AG20443 (cell line): Measurements from ENCODE around the gene ACVR1C.

Source experiments
- DNase-seq: peaks from one replicate; pipeline ENCODE4 v3.0.0; 2012; ENCODE audit warnings: low spot score, mixed read lengths

Gene ACVR1C

DNA sequence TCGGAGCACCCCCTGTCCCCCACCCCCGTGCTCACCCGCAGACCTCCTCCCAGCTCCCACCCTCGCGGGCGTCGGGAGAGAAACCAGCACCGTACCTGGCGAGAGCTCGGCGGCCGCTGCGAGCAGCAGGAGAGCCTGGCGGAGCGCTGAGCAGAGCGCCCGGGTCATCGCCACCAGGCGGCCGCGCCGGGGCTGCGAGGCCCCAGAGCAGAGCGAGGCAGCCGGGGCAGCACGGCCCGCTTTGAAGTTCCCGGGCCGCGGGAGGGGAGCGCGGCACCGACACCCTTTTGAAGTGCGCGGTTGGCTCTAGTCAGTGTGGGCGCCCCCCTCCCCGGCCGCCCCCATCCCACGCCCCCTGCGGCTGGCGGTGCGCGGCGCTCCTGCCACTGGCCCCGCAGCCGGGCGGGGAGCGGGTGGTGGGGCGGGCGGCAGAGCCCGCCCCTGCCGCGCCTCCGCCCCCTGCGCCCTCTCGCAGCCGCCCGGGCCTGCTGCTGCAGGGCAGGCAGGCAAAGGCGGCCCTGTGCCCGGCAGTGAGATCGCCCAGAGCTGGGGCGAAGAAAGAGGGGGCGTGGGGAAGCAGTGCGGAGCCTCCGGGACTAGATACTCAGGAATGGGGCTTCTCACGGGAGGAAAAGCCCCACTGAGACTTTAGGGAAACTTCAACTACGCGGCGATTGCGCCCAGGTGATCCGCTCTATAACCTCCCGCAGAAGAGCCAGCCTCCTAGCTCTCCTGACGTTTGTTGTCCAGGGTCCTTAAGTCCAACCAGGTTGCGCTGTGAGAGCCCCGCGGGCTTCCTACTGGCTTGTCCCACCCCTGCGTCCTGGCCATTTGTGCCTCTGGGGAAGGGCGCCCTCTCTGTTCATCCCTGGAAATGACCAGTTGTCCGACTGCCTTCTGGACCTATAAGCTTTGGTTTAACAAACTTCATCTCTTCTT is at the start of gene ACVR1C:
Gene ACVR1C (minus strand): TSS at position 388 of the 939 bp plus-strand sequence. CDS start 220 bp downstream, at position 168.
- DNase-seq, result peak; percentile 91

DNA sequence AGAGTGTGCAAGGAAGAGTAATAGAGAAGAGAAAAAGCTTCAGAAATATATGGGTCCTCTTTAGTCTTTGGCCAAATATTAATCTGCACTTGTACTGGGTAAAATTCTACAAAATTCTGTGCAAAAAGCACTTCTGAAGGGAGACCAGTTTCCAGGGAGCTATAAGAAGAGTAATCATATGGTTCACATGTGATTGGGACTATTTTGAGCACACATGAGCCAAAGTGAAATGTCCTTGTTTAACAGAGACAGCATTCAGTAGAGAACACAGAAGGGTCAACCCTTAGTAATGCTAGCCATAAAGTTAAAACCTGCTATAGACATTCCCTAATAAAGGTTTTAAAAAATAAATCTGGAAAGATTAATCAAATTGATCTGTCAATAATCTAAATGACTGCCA is 49.3 kb upstream of the ACVR1C start:
- no peak for DNase-seq

DNA sequence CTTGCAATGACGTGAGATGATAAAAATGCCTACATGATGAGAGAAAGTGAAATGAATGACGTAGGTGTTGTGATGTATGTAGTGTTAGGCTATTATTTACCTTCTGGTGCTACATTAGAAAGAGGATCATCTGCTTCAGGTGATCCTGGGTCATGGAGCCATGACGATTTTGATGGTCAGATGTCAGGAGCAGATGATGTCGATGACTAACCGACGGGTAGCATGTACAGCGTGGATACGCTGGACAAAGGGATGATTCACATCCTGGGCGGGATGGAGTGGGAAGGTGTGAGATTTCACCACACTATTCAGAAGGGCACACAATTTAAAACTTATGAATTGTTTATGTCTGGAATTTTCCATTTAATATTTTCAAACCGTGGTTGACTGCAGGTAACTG is 43.5 kb upstream of the ACVR1C start:
- no peak for DNase-seq

DNA sequence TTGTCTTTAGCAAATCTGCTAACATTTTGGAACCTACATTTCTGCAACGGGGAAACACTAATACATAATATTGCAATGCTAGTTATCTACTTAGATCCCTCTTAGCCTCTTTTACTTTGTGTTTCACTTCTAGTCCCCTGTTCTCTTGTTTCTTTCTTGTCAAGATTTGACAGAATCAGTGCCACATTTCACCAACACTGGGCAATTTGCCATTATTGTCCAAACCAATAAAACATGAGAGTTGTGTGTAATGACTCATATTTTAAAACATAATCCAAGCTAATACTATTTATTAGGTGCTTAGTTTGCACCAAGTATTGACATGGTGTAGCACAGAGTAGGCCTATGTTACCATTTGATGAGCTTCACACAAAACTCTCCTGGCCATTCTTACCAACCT is 33.7 kb upstream of the ACVR1C start:
- no peak for DNase-seq

DNA sequence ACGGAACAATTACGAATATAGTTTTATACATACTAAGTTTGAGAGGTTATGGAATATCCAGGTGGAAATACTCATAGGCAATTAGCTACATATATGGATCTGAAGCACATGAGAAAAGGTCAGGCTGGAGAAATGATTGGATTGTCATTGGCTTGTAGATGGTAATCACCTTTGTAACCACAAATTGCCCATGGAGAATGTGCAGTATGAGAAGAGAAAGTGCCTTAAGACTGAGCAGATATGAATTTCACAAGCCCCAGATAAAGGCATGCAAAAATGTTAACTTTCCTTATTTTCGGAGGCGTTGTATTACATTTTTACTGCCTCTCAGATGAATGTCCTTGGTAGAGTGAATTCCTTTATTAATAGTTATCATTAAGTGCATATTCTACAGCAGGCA is 33.1 kb upstream of the ACVR1C start:
- no peak for DNase-seq

DNA sequence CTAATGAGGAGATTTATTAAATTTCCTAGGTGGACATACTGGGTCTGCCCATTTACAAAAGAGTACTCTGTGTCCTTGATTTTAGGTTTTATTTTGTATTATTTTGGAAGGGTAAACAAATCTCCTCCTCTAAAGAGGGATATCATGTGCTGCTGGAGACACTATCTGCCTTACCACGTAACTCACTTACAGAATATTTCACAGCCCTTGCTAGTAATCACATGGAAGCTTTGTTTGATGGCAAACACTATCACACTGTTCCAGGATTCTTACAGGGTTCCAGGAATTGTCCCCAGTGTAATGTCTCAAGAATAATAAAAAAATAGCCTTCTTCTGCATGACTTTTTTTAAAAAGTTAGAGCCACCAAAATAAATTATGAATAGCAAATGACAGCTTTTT is 29.2 kb upstream of the ACVR1C start:
- no peak for DNase-seq

DNA sequence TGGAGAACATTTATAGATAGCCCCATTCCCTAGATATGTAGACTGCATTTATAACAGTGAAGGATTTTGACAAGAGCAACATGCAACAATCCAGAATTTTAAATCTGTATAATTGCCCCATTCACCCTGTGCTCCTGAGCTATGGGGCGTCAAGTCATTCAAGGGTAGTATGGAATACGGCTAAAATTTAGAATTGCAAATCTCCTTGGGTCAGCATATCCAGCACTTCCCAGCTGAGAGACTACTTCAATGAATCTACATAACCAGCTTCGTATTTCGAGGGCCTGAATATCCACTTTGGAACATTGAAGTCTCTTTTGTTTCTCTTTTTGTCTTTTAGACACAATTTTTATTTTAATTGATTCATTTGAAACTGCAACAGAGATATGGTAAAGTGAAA is 28.4 kb upstream of the ACVR1C start:
- DNase-seq, result no peak

DNA sequence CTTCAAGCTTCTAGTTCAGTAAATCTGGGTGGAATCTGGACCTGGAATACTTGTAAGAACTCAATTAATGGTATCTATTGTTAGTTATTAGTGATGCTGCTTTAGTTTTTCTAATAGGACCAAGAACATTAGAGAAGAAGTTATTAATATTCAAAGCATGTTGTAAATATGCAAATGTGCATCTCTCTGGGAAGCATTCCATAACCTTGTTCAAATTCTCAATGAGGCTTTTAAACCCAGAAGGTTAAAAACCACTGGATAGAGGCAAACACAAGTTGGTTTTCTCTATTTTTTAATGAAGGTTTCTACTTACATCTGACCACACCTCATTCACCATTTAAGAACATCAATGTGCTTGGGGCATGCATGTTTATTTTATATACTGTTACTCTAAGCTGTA is 16.1 kb upstream of the ACVR1C start:
- DNase-seq, result no peak

DNA sequence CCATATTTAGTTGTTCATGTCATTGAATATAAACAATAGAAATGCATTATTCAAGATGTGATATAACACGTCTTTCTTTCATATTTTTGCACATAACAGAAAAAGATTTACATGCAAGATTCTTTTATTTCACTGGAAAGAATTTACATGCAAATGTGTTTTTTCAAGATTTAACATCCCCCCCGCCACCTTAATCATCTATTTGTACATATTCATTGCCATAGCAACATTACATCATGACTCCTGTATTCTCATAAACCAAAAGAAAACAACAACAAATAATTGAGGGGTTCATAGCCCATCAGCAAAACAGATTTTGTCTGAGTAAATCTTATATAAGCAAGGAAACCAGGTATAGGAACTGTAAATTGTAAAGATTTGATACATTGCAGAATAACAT is 3.2 kb upstream of the ACVR1C start:
- DNase-seq, result no peak

DNA sequence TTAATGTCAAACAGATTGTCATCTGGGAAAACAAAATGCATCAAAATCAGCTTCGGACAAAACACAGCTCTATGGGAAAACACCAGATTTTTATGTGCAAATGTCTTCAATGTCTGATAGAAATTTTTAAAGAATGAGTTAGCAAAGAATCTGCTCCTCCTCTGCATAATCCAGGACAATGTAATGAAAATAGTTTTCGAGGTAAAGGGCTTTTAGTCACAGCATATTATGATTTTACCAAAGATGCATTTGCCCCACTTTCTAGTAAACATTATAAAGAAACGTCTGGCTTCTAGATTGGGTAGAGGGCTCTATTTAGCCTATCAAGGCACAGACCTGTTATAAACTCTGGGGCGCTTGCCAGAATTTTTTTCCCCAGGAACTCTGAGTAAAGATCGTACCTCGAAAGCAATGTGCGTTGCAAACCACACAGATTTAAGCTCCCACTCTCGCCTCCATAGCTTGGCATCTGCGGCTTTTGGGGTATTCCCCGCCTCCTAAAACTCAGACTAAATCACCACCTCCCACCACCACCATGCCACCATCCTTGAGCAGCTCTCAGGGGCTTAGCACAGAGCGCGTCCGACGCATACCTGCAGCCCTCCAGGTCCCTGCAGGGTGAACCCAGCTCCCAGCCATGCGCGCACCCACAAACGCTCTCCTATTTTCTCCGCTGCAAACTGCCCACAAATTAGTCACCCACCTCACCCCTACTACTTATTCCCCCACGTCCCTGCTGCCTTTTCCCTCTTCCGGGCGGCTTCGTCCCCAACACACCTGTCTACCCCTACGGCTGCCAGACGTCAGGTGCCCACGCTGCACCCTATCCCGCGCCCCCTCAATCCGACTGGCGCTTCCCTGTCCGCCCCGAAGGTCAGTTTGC is 829 bp downstream of the ACVR1C start:
- peak; percentile 11 for DNase-seq

DNA sequence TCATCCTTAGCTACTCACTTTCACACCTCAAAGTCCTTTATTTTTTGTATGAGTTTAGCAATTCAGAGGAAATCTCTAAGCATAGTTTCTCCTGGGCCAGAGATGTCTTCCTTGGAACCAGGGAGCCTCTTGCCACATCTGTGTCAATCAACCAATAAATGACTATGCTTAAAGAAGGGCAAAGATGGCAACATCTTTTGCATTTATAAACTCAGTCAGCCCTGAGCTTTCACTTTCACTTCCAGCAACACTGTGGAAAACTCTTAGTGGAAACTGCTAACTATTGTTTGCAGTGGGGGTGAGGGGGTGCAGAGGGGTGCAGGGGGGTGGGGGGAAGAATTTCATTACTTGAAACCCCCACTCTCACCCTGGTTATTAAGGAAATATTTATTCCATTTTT is 3.4 kb downstream of the ACVR1C start:
- DNase-seq, result no peak

DNA sequence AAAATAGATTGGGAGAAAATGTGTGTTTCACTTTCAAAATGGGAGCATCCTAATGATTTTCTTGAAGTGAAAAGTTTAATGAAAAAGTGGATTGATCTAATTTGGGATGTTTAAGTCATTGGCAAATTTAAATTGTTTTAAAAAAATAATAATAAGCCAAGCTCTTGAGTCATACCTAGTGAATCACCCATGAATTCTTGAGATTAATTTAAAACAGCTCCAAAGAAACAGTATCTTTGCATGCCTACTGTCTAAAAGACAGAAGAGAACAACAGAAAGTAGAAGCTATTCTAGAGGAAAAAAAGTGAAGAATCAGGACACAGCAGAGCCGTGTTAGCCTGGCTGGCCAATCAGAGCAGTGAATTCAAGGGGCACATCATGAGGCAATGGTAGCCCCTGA is 7.7 kb downstream of the ACVR1C start:
- DNase-seq, result peak; percentile 22

DNA sequence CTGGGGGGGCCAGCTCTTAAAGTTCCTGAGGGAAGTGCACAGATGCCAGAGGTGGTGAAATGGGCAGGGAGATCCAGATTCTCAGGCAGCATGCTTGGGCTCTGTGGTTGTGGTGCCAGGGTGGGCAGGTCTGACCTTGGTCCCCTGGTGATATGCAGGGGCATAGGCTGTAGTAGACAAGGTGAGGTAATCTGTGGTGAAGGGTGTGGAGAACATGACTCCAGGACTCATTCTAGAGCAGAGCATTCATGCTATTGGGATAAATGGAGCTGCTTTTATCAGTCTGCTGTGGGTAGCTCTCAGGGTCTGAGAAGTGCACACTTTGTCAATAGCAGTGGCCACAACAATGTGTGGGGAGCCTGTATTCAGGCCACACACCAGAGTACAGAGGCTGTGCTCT is 16.9 kb downstream of the ACVR1C start:
- DNase-seq, result no peak

DNA sequence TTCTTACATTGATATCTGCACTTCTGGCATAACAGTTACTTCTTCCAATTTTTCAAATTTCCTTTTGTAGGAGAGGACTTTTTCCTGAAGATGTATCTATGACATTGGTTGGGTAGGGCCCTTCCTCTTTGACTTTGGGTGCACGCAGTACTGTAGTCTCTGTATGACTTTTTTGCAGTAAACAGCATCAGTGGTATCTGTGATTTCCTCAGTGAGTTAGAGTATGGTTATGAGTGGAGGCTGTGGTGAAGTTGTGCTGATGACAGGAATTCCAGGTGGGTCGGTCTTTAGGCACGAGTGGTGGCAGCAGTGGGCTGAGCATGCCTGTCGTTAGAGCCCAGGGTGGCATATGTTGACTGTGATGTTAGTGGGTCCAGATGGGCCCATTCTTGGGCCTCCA is 17.6 kb downstream of the ACVR1C start:
- DNase-seq, result no peak

DNA sequence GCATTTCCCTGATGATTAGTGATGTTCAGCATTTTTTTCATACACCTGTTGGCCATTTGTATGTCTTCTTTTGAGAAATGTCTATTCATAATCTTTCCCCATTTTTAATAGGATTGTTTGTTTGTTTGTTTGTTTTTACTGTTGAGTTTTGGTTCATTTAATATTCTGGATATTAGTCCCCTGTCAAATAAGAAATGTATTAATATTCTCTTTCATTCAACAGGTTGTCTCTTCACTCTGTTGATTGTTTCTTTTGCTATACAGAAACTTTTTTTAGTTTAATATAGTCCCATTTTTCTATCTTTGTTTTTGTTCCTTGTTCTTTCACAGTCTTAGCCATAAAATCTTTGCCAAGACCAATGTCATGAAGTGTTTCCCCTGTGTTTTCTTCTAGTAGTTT is 22.1 kb downstream of the ACVR1C start:
- DNase-seq, result no peak

DNA sequence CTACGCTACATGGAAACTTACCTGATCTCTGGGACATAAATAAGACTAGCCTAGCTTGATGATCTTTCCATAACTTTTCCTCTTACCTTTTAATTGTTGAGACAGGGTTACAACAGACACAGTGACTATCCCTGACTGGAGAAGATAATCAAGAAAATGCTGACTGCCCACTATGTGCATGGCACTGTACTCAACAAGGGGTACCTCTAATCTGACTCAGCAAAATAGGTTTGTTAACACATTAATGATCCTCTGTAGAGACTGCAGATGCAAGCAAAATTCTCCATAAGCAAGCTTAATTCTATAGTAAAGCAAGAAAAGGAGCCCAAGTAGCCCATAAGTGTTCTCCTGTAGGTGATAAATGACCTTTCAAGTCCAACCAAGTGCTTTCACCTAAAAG is 25.5 kb downstream of the ACVR1C start:
- DNase-seq, result no peak

DNA sequence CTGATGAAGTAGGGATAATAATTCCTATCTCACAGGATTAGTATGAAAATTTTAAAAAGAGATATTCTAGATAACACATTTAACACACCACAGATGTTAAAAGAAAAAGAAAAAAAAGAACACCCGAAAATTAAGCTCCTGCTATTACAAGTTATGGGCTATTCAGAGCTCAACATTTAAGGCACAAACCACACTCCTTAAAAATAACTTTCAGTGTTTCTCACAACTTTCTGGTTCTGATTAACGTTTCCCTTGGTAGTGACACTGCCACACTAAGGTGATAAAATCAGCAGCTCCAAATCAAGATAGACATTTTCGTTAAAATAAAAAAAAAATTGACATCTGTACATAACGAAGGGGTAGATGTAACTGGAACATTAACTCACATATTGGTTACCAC is 26.9 kb downstream of the ACVR1C start:
- no peak for DNase-seq

DNA sequence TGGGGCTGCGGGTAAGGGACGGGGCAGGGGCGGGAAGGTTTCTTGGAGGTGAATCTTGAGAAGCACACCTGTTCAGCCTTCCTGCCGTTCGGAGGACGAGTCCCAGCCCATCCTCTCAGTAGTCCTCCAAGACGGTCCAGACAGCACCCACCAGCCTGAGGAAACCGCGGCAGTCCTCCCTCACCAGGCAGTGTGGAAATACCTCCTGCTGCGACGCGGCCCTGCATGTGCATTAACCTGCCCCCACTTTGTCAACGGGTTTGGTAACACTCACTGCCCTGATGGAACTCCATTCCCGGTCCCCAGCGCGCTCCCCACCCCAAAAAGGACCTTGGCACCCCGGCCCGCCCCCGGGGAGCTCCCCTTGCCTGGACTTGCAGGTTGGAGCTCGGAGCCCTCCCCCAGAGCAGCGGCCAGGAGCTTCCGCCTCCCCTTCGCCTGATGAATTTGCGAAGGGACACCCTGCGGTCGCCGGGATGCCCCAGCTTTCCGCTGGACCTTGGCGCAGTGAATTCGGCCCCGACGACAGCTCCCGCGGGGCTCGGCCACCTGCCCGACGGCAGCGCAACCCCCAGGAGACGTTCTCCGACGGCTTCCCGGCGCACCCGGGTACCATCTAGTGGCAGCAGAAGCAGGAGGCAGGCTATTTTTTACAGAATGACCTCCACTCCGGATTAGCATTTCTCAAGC is 31.5 kb downstream of the ACVR1C start:
- peak; percentile 65 for DNase-seq

DNA sequence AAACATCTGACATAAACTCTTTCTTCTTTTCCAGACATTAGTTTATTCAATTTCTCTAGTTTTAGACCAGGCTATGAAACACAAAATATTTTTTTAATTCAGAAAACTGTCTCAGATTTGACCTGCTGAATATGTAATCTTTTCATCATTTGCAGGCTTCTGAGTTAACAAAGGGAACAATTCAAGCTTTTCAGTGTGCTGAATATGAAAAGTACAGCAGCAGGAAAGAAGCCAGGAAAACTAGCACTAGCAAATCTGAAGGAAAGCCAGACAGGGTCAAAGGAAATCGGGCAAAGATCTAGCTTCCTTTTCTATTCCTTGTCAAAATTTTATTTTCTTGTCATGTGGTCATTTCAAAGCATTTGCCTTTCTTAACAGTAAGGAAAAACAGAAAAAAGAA is 35.3 kb downstream of the ACVR1C start:
- no peak for DNase-seq

DNA sequence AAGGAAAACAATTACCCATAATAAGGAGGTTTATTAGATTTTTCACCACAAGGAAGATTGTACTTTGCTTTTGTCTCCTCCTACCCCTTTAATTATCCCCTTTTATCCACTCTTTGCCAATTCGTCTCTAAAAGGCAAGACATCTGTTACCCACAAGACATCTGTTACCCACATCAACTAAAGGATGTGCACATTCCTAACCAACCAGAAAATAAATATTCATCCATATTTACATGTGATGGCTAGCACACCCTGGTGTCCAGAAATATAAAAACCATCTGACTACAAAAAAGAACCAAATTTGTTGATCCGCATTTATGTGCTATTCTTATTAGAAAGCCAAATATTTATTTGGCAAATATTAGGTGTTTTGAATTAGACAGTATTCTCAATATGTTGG is 35.7 kb downstream of the ACVR1C start:
- DNase-seq, result peak; percentile 27

DNA sequence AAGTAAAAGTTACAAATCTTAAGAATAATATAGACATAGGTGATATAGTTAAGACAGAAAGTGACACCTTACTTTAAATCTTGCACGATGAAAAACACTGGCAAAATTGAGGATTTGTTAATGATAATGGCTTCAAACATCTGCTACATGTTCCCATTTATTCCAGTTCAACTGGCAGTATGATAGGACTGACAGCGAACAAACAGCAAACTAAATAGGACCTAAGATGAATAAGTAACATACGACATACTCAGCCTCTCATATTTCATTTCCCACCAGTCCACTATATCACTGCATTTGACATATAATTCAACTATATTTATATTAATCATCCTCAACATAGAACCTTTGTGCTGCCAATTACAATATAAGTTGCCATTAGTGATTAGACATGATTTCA is 36.3 kb downstream of the ACVR1C start:
- DNase-seq, result no peak

DNA sequence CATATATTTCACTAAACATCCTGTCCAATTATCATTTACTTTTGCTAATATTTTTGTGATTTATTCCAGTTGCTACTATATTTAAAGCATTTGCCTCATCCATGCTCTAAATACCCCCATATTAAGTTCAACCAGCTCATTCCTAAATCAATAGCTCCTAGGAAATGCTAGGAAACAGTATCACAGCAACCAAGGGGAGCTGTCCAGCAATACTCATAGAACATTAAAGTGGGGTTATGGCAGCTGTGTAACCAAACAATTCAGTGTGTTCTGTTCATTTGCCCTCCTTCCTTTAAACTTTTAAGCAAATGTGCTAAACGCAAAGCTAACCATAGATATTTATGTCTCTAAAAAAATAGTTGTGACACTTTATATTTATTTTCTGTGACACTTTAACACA is 41.1 kb downstream of the ACVR1C start:
- no peak for DNase-seq

DNA sequence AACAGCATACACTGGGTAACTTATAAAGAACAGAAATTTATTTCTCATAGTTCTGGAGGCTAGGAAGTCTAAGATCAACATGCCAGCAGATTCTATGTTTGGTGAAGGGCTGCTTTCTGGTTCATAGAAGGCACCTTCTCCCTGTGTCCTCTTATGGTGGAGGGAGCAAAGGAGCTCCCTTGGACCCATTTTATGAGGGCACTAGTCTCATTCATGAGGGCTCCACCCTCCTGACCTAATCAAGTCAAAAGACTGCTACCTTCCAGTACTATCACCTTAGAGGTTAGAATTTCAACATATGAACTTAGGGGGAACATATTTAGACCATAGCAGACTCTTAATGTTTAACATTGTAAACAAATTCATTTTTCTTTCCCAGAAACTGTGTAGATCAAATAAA is 54.5 kb downstream of the ACVR1C start:
- no peak for DNase-seq
